Epithelial cell of proximal tubule (primary cell): ENCODE measurements around the gene KIF6. TPM values are rescaled to one million over a fixed set of nuclear protein-coding genes. Genes with fewer than 3 reads are reported as not detected.
A peak's percentile ranks its signal among the peaks of the same experiment; 100 is the strongest.

Source experiments
- DNase-seq: peaks from one replicate; pipeline ENCODE4 v3.0.0-alpha.2; 2011; ENCODE audit warnings: low read depth
- H3K4me3 ChIP-seq: 2 replicates; pipeline ENCODE4 v1.5.1; 2011; ENCODE audit warnings: low read depth, mild to moderate bottlenecking, low read length
- total RNA-seq: library from RNA; depleted of rRNA; stranded (reverse); fragments of >200 nt; gene quantifications from 2 replicates; pipeline ENCODE4 v1.2.3, GENCODE V29; 2015
- TF ChIP-seq, protein P1 (sequence below): conservative IDR thresholded peaks from 2 replicates; pipeline ENCODE4 v1.5.1; 2012; ENCODE audit warnings: low read depth, mild to moderate bottlenecking, low read length

KIF6 gene
- total RNA-seq, 1 donor from 2014 or later = 0.69 TPM

DNA sequence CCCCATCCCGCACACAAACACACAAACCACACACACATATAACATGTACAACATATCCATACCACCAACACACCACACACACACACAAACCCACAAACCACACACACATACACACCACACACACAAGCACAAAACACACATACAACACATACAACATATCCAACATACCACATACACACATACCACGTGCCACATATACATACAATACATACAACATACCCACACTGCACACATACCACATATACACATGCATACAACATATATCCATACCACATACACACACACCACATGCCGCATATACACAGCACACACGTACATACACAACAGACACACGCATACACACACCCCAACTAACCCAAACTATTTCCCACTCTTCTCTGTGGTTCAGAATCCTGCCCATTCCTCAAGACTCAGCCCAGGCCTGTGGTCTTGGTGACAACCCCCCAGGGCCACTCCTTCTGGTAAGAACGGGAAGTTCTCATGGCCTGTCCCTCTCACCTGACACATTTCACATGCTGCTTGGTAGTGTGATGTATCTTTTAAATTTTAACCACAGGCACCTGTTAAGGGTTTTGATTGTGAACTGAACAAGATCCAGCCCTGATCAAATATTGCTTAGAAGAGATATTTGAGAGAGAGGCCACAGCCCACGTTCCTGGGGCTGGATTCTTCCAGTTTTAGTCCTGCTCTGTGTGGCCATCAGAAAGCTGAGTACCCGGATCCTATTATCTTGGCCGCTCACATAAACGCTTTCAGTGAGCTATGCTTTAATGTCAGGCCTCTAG lies 346.8 kb downstream of the KIF6 start:
- no peak overlapping the region for H3K4me3 ChIP-seq
- DNase-seq = no peak
- TF ChIP-seq, protein P1, sequence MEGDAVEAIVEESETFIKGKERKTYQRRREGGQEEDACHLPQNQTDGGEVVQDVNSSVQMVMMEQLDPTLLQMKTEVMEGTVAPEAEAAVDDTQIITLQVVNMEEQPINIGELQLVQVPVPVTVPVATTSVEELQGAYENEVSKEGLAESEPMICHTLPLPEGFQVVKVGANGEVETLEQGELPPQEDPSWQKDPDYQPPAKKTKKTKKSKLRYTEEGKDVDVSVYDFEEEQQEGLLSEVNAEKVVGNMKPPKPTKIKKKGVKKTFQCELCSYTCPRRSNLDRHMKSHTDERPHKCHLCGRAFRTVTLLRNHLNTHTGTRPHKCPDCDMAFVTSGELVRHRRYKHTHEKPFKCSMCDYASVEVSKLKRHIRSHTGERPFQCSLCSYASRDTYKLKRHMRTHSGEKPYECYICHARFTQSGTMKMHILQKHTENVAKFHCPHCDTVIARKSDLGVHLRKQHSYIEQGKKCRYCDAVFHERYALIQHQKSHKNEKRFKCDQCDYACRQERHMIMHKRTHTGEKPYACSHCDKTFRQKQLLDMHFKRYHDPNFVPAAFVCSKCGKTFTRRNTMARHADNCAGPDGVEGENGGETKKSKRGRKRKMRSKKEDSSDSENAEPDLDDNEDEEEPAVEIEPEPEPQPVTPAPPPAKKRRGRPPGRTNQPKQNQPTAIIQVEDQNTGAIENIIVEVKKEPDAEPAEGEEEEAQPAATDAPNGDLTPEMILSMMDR = no peak

DNA sequence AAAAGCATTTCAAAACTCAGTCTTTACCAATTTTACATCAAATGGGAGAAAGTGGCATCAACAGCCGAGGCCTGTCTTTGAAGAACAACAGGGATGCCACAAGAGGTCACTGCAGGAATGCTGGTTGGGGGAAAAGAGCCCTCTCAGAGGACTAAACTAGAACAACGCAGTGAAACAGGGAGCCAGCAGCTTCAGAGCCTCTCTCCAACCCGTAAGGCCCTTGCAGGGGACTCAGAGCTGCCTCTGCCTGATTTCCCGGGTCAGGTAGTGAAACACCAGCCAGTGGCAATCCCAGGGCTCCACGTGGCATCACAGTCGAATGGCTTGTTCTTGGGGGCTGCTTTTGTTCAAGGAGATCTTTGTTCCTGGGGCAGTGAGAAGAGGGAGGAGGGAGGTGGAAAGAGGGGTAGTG lies 347.7 kb downstream of the KIF6 start:
- TF ChIP-seq, protein P1 = peak; percentile 93
- H3K4me3 ChIP-seq = no peak overlapping the region
- peak; percentile 22 for DNase-seq

DNA sequence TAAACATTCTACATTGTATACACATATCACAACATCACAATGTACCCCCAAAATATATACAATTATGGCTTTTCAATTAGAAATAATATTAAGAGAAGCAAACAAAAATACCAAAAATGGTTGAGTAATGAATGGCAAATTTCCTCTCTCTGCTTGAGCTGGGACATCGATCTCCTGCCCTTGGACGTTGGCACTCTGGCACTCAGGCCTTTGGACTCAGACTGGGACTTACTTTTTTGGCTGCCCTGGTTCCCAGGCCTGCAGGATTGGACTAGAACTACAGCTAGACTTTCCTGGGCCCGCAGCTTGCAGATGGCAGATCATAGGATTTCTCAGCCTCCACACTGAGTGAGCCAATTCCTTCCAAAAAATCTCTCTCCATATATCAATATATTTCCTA lies 349.8 kb downstream of the KIF6 start:
- DNase-seq = no peak
- TF ChIP-seq, protein P1 = no peak
- no peak overlapping the region for H3K4me3 ChIP-seq

DNA sequence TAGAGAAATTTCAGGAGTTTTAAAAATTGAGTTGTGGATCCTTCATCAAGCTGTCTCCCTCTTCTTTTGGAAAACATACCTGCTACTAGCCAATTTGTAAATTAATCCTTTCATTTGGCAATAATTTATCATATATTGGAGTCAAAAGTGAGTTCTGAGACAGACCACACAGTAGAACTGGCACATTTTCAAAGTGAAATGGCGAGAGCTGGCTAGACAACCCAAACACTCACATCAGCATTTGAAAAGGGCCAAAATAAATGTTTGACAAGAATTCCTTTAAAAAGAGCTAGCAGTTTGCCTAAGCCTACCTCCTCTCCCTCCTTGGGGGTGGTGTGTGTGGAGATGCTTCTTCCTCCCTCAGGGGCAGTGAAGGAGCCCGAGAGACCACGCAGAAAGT lies 354.8 kb downstream of the KIF6 start:
- TF ChIP-seq, protein P1 = no peak
- no peak for DNase-seq
- H3K4me3 ChIP-seq = no peak overlapping the region

DNA sequence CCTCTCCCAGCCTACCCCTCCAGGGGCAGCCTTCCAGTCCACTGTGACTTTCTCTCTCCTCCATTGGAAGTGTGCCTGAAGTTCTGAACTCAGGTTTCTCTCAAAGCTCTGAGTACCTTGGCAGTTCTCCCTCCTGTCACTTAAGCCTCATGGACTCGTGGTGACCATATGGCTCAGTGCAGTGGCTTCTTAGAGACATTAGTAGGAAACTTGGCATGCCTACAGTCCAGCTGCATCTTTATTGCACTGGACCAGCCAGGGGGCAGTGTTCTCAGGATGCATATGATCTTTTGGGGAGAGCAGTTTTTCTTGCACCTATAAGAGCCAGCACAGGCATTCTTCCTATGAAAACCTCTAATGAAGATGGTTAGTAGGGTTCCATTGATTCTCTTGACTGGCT lies 355.2 kb downstream of the KIF6 start:
- DNase-seq = no peak
- TF ChIP-seq, protein P1 = peak; percentile 47
- H3K4me3 ChIP-seq = no peak overlapping the region

DNA sequence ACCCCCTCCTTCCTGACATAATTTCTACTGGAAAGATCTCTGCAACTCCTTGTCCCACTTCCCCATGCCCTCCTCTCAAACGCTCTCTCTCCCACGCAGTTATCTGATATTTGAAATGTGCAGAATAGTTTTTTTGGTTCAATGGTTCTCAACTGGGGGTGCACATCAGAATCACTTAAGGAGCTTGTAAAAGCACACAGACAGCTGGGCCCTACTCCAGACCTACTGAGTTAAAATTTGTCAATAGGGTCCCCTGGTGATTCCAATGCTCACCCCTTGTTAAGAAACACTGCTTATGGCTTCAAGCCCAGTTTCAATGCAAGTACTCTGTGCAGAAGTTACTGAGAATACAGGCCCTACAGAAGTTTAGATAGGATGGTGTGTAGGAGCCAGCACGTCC lies 357.5 kb downstream of the KIF6 start:
- H3K4me3 ChIP-seq = no peak overlapping the region
- no peak for DNase-seq
- TF ChIP-seq, protein P1 = no peak
